GM23338 (cell line): Measurements from ENCODE around the gene ERN1. TPM values are rescaled to one million over a fixed set of nuclear protein-coding genes. Genes with fewer than 3 reads are reported as not detected.

Source experiments
- ATAC-seq: fragments of 200-7000 bp; cut with Tn5 transposase; 3 replicates; pipeline ENCODE4 v1.9.1; 2020
- DNase-seq: peaks from one replicate; pipeline ENCODE4 v3.0.0-alpha.2; 2015; ENCODE audit warnings: low spot score
- H2AFZ ChIP-seq: fragments of 200-600 bp; sonication (generic); 2 replicates; pipeline ENCODE4 v1.8.0; 2016; ENCODE audit warnings: antibody characterized with exemption, mild to moderate bottlenecking, moderate library complexity
- H3F3A ChIP-seq: fragments of 200-600 bp; sonication (generic); replicated peaks from 2 replicates; pipeline ENCODE4 v1.8.0; 2017; ENCODE audit warnings: antibody characterized with exemption, mixed run types, low read depth
- H3K27ac ChIP-seq: fragments of 200-600 bp; sonication (generic); 2 replicates; pipeline ENCODE4 v1.6.1; 2016; ENCODE audit warnings: low read depth
- H3K27me3 ChIP-seq: fragments of 200-600 bp; sonication (generic); 2 replicates; pipeline ENCODE4 v1.8.0; 2016; ENCODE audit warnings: mild to moderate bottlenecking, mixed run types, moderate library complexity; ENCODE audit not compliant: insufficient read depth
- H3K36me3 ChIP-seq: fragments of 200-600 bp; sonication (generic); 2 replicates; pipeline ENCODE4 v1.8.0; 2016; ENCODE audit warnings: mild to moderate bottlenecking; ENCODE audit not compliant: insufficient read depth
- H3K4me1 ChIP-seq: fragments of 200-600 bp; sonication (generic); 2 replicates; pipeline ENCODE4 v1.8.0; 2016; ENCODE audit warnings: mild to moderate bottlenecking, moderate library complexity; ENCODE audit not compliant: insufficient read depth
- H3K4me2 ChIP-seq: fragments of 200-600 bp; sonication (generic); 2 replicates; pipeline ENCODE4 v1.7.1; 2017; ENCODE audit warnings: mixed run types
- H3K4me3 ChIP-seq: fragments of 200-600 bp; sonication (generic); 2 replicates; pipeline ENCODE4 v1.6.1; 2016; ENCODE audit warnings: mixed run types
- H3K79me2 ChIP-seq: fragments of 200-600 bp; sonication (generic); replicated peaks from 2 replicates; pipeline ENCODE4 v1.8.0; 2017; ENCODE audit warnings: mild to moderate bottlenecking; ENCODE audit not compliant: insufficient read depth
- H3K9me2 ChIP-seq: fragments of 200-600 bp; sonication (generic); 2 replicates; pipeline ENCODE4 v1.8.0; 2017; ENCODE audit not compliant: insufficient read depth
- H4K20me1 ChIP-seq: fragments of 200-600 bp; sonication (generic); replicated peaks from 2 replicates; pipeline ENCODE4 v1.8.0; 2017; ENCODE audit warnings: mild to moderate bottlenecking; ENCODE audit not compliant: insufficient read depth
- H3K27ac Mint-ChIP-seq: 2 replicates; pipeline ENCODE4 v1.8.0; 2020; ENCODE audit warnings: inconsistent platforms, mild to moderate bottlenecking, moderate library complexity, mixed read lengths
- H3K27me3 Mint-ChIP-seq: 3 replicates; pipeline ENCODE4 v1.8.0; 2022; ENCODE audit warnings: low read depth, mild to moderate bottlenecking, moderate library complexity, mixed read lengths, inconsistent platforms; ENCODE audit not compliant: insufficient read depth, poor library complexity
- H3K36me3 Mint-ChIP-seq: 3 replicates; pipeline ENCODE4 v1.8.0; 2021; ENCODE audit warnings: low read depth, mild to moderate bottlenecking, inconsistent platforms, moderate library complexity, mixed read lengths
- H3K4me1 Mint-ChIP-seq: 3 replicates; pipeline ENCODE4 v1.8.0; 2020; ENCODE audit warnings: mild to moderate bottlenecking, inconsistent platforms, mixed read lengths
- H3K4me3 Mint-ChIP-seq: 3 replicates; pipeline ENCODE4 v1.8.0; 2021; ENCODE audit warnings: moderate library complexity, mild to moderate bottlenecking, inconsistent platforms, mixed read lengths
- H3K9me3 Mint-ChIP-seq: 3 replicates; pipeline ENCODE4 v1.8.0; 2020; ENCODE audit warnings: moderate library complexity, mild to moderate bottlenecking, inconsistent platforms, mixed read lengths
- CREB1 ChIP-seq: fragments of 250-450 bp; sonication (Bioruptor Pico); IDR thresholded peaks from 2 replicates; pipeline ENCODE4 v1.5.0; 2020; ENCODE audit warnings: low read depth, mild to moderate bottlenecking, moderate library complexity
- ETS1 ChIP-seq: IDR thresholded peaks from 2 replicates; pipeline ENCODE4 v1.6.1; 2016; ENCODE audit warnings: antibody characterized with exemption
- JUNB ChIP-seq: IDR thresholded peaks from one replicate; pipeline ENCODE4 v1.6.1; 2016; ENCODE audit warnings: antibody characterized with exemption; ENCODE audit not compliant: unreplicated experiment
- NANOG ChIP-seq: IDR thresholded peaks from 2 replicates; pipeline ENCODE4 v1.6.1; 2016; ENCODE audit warnings: antibody characterized with exemption, borderline replicate concordance
- REST ChIP-seq: IDR thresholded peaks from one replicate; pipeline ENCODE4 v1.6.1; 2018; ENCODE audit warnings: antibody characterized with exemption; ENCODE audit not compliant: unreplicated experiment
- STAT1 ChIP-seq: IDR thresholded peaks from one replicate; pipeline ENCODE4 v1.6.1; 2016; ENCODE audit warnings: antibody characterized with exemption; ENCODE audit not compliant: unreplicated experiment
- ZNF114 ChIP-seq: fragments of 250-450 bp; sonication (Bioruptor Pico); IDR thresholded peaks from 2 replicates; pipeline ENCODE4 v1.5.0; 2020; ENCODE audit warnings: mild to moderate bottlenecking, moderate library complexity
- ZNF331 ChIP-seq: fragments of 250-450 bp; sonication (Bioruptor Pico); IDR thresholded peaks from 2 replicates; pipeline ENCODE4 v1.5.0; 2020; ENCODE audit warnings: low read depth, mild to moderate bottlenecking, moderate library complexity
- polyA plus RNA-seq: library from polyadenylated mRNA; unstranded; fragments of >200 nt; fragmentation: Nextera tagmentation; extraction: Ambion mirVana; gene quantifications from 2 replicates; pipeline ENCODE4 v1.2.1, GENCODE V29; 2016
- total RNA-seq: library from RNA; depleted of rRNA; stranded (reverse); fragments of >200 nt; shearing (Covaris generic); gene quantifications from 2 replicates; pipeline ENCODE4 v1.2.3, GENCODE V29; 2014
- TF ChIP-seq, protein P1 (sequence below), 2 experiments: fragments of 200-600 bp in 1 of 2; sonication (generic) in 1 of 2; conservative IDR thresholded peaks; 2 replicates each; pipeline versions ENCODE4 v1.5.1 to v1.6.1; 2016 to 2017; ENCODE audit warnings: antibody characterized with exemption in 2 of 2, low read depth in 2 of 2, mild to moderate bottlenecking in 2 of 2, moderate library complexity in 1 of 2

Gene ERN1
- total and polyA plus RNA-seq, 2 experiments from 2014 or later, result 5.9 to 7.5 TPM

GRCh38 chr17:64129515-64129764 is 504 bp downstream of the ERN1 start (continued):
- TF ChIP-seq, protein P1, sequence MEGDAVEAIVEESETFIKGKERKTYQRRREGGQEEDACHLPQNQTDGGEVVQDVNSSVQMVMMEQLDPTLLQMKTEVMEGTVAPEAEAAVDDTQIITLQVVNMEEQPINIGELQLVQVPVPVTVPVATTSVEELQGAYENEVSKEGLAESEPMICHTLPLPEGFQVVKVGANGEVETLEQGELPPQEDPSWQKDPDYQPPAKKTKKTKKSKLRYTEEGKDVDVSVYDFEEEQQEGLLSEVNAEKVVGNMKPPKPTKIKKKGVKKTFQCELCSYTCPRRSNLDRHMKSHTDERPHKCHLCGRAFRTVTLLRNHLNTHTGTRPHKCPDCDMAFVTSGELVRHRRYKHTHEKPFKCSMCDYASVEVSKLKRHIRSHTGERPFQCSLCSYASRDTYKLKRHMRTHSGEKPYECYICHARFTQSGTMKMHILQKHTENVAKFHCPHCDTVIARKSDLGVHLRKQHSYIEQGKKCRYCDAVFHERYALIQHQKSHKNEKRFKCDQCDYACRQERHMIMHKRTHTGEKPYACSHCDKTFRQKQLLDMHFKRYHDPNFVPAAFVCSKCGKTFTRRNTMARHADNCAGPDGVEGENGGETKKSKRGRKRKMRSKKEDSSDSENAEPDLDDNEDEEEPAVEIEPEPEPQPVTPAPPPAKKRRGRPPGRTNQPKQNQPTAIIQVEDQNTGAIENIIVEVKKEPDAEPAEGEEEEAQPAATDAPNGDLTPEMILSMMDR (conservative IDR thresholded peaks at IDR 0.05; ENCODE audit: low read depth in 2 of 2), result no peak
- no peak for TF ChIP-seq CREB1 (CRISPR knock-in tag)
- no peak for TF ChIP-seq ZNF114 (CRISPR knock-in tag)
- no peak for TF ChIP-seq ZNF331

- peaks cover 9% of the 10 kb centered on the region for H3K4me1 Mint-ChIP-seq
- Histone ChIP-seq H3K4me2 (peak overlapping the region; percentile 91), H3K4me3 (peak overlapping the region; percentile 84), H3K79me2 (peaks cover 8% of the 10 kb centered on the region; the same call in 1 of the 2 replicates), H3K4me1 (peaks cover 16% of the 10 kb centered on the region), H3K27me3 (peaks cover 30% of the 10 kb centered on the region), H2AFZ (peak overlapping the region; percentile 1; the same call in 1 of the 2 replicates), H3F3A (peaks cover 4% of the 10 kb centered on the region; the same call in 1 of the 2 replicates), H3K36me3 (no peaks in the 10 kb centered on the region), H4K20me1 (peaks cover 8% of the 10 kb centered on the region; the same call in 1 of the 2 replicates), H3K9me2 (no peaks in the 10 kb centered on the region), H3K27ac (no peak overlapping the region)
- peaks cover 2% of the 10 kb centered on the region; the same call in 1 of the 3 replicates for H3K36me3 Mint-ChIP-seq
- no peak overlapping the region for H3K27ac Mint-ChIP-seq
- TF ChIP-seq CREB1 (CRISPR knock-in tag) (no peak), JUNB (no peak), NANOG (no peak)
- TF ChIP-seq, protein P1 (conservative IDR thresholded peaks at IDR 0.05; ENCODE audit: low read depth in 2 of 2), result no peak
- H3K9me3 Mint-ChIP-seq, result no peaks in the 10 kb centered on the region
- ATAC-seq (no peak), DNase-seq (peak; percentile 41)
- H3K27me3 Mint-ChIP-seq, result peaks cover 18% of the 10 kb centered on the region
- peak overlapping the region; percentile 76 for H3K4me3 Mint-ChIP-seq
These were observed 993 bp downstream of the ERN1 start for GRCh38 chr17:64128787-64129514.

GRCh38 chr17:64126918-64127317 is 3.0 kb downstream of the ERN1 start:
- no peak overlapping the region for H3K27ac ChIP-seq
- DNase-seq, result no peak
- TF ChIP-seq ZNF114 (CRISPR knock-in tag), result no peak
- TF ChIP-seq ETS1, result no peak
- no peak for TF ChIP-seq JUNB
- TF ChIP-seq NANOG, result no peak
- no peak for TF ChIP-seq STAT1
- no peak for TF ChIP-seq REST

More at GRCh38 chr17:64126918-64127317, 3.0 kb downstream of the ERN1 start:
- no peak overlapping the region for H3K4me3 Mint-ChIP-seq
- peaks cover 2% of the 10 kb centered on the region; the same call in 1 of the 3 replicates for H3K36me3 Mint-ChIP-seq
- H3K9me2 ChIP-seq, result peaks cover 5% of the 10 kb centered on the region; the same call in 1 of the 2 replicates
- H3K36me3 ChIP-seq, result no peaks in the 10 kb centered on the region
- H3K79me2 ChIP-seq, result peaks cover 8% of the 10 kb centered on the region; the same call in 1 of the 2 replicates
- H3K27me3 ChIP-seq, result peaks cover 30% of the 10 kb centered on the region
- H2AFZ ChIP-seq, result no peak overlapping the region
- H3K9me3 Mint-ChIP-seq, result no peaks in the 10 kb centered on the region
- H3K27me3 Mint-ChIP-seq, result peaks cover 15% of the 10 kb centered on the region
- H3F3A ChIP-seq, result peaks cover 4% of the 10 kb centered on the region; the same call in 1 of the 2 replicates
- no peak for ATAC-seq
- H3K4me1 Mint-ChIP-seq, result peaks cover 9% of the 10 kb centered on the region
- H3K4me1 ChIP-seq, result peaks cover 16% of the 10 kb centered on the region
- H3K4me3 ChIP-seq, result no peak overlapping the region
- no peak overlapping the region for H3K4me2 ChIP-seq
- H3K27ac Mint-ChIP-seq, result no peak overlapping the region
- H4K20me1 ChIP-seq, result peaks cover 8% of the 10 kb centered on the region; the same call in 1 of the 2 replicates
